ENCODE measurements around the gene CD248. TPM values are rescaled to one million over a fixed set of nuclear protein-coding genes. Genes with fewer than 3 reads are reported as not detected.

CD248 gene
- total and polyA plus RNA-seq, 8 donors, result 0.58 to 66.9 (median 5.7) TPM

DNA sequence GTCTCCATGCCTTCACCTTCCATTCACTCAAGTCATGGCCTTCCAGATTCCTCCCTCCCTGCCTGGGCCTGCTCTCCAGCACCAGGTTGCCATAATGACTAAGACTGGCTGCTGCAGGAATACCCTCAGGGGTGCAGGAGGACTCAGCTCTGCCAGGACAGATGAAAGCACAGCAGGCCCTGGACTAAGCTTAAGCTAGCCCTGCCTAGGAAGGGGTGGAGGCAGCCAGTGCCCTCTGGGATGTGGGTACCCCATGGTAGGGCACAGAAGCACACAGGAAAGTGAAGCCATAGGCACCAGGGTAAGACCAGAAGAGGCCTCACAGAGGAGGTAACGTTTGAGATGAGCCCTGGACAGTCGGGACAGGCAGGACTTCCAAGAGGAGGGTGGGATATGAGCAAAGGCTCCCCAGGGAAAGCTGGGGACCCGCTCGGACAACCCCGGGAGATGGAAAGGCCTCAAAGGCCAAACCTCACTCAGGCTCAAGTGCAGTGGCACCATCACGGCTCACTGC is 22.4 kb upstream of the CD248 start:
- no peak overlapping the region for H3K27ac ChIP-seq
- H3K4me1 ChIP-seq, result peaks cover 37 to 52% (median 48%) of the 10 kb centered on the region in 4 donors
- no peaks in the 10 kb centered on the region for H3K27me3 ChIP-seq
- DNase-seq, result no peak
- no peaks in the 10 kb centered on the region for H3K9me3 ChIP-seq
- no peak overlapping the region for H3K4me3 ChIP-seq
- 84 to 94% (median 93%) methylated on average over 6 of the region's 6 CpGs for WGBS, 5 donors
- TF ChIP-seq EP300 (IDR thresholded peaks at IDR 0.05) (no peak), POLR2AphosphoS5 (IDR thresholded peaks at IDR 0.05) (no peak), POLR2A (IDR thresholded peaks at IDR 0.05) (no peak)
- TF ChIP-seq, protein P1, sequence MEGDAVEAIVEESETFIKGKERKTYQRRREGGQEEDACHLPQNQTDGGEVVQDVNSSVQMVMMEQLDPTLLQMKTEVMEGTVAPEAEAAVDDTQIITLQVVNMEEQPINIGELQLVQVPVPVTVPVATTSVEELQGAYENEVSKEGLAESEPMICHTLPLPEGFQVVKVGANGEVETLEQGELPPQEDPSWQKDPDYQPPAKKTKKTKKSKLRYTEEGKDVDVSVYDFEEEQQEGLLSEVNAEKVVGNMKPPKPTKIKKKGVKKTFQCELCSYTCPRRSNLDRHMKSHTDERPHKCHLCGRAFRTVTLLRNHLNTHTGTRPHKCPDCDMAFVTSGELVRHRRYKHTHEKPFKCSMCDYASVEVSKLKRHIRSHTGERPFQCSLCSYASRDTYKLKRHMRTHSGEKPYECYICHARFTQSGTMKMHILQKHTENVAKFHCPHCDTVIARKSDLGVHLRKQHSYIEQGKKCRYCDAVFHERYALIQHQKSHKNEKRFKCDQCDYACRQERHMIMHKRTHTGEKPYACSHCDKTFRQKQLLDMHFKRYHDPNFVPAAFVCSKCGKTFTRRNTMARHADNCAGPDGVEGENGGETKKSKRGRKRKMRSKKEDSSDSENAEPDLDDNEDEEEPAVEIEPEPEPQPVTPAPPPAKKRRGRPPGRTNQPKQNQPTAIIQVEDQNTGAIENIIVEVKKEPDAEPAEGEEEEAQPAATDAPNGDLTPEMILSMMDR (IDR thresholded peaks at IDR 0.05), result no peak
- H3K36me3 ChIP-seq, result peaks cover 48 to 64% (median 61%) of the 10 kb centered on the region in 4 donors
- intact Hi-C loops (cut with DNase I; ENCODE audit: low total_unique reads), result no loop called here

DNA sequence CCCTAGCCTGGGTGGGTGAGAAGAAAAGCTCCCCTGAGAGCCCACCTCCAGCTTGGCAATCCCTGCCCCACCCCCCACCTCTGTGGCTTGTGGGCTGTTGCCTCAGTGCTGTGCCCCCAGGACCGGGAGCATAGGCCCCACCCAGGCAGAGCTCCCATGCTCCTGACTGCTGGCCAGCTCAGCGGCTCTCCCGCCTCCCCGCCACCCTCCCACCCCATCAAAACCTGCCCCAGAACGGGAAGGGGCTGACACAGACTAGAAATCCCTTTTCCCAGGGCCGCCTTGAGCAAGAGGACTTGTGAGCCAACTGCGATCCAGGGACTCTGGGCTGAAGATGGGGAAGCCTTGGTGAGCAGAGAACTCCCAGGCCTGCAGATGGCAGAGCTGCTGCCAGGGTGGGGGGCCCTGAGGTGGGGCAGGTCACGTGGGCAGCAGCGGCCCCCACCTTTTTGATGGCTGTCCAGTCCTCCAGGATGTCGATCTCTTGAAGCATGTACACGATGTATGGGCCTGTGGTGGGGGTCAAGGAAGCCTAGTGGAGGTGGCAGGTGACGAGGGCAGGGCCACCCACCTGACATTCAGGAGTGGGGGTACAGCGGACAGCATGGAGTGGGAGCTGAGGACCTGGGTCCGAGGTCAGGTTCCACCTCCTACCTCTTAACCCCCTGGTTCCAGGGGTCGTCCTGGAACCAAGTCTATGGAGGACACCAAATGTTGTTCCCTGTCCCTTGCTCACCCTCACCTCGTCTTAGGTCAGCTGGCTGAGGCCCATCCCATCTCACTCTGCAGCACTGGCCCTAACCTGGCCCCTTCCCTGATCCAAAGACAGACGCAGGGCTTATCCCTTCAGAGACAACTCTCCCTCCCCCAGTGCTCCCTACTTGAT is 21.7 kb upstream of the CD248 start:
- H3K27ac ChIP-seq, result peak overlapping the region in 2 of 5 donors; percentile 79 to 88

DNA sequence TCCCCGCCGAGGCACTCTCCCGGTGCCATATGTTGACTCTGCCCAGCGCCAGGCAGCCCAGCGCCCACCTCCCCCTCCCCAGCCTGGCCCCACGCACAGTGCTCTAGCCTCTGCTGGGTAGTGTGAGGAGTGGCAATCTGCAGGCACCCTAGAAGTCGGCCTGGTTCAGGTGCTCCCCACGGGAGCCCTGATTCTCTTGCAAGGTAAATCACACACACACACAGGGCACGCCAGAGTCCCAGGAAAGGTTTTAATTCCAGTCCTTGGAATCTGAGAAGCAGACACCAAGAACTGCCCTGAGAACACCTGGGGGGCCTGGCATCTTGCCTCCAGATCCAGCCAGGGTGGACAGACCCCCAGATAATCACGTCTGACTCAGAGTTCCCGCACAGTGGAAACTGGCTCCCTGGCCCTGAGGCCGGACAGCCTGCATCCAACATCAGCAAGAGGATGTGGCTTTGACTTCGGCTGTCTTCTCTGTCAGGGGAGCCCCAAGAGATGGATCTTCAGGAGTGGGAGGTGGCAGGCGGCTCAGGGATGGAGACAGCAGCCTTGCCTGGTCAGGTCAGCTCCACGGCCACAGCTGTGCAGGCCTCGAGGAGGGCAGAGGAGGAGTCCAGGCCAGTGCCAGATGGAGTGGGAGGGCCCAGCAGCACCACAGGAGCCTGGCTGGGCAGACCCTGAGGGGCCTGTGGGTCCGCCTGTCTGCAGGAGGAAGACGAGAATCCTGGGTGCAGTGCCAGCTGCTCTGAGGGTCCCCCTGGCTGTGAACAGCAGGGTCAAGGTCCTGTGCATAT is 20.5 kb upstream of the CD248 start:
- TF ChIP-seq, protein P1 (IDR thresholded peaks at IDR 0.05), result no peak
- TF ChIP-seq POLR2A (IDR thresholded peaks at IDR 0.05) (no peak), POLR2AphosphoS5 (IDR thresholded peaks at IDR 0.05) (no peak), EP300 (IDR thresholded peaks at IDR 0.05) (no peak)
- intact Hi-C loops (cut with DNase I; ENCODE audit: low total_unique reads), result no loop called here
- Histone ChIP-seq H3K4me1 (peaks cover 23 to 41% (median 34%) of the 10 kb centered on the region in 4 donors), H3K27ac (peak overlapping the region; percentile 78 to 88 (median 85)), H3K27me3 (no peaks in the 10 kb centered on the region), H3K9me3 (no peaks in the 10 kb centered on the region), H3K36me3 (peaks cover 44 to 79% (median 73%) of the 10 kb centered on the region in 4 donors), H3K4me3 (peak overlapping the region in 1 of 4 donors; percentile 73)
- 48 to 63% (median 54%) methylated on average over 8 to 18 of the region's 18 CpGs for WGBS, 5 donors
- no peak for DNase-seq

More for the DNA sequence above, 21.7 kb upstream of the CD248 start:
- Histone ChIP-seq H3K4me3 (no peak overlapping the region), H3K4me1 (peaks cover 30 to 52% (median 41%) of the 10 kb centered on the region in 4 donors), H3K36me3 (peaks cover 48 to 71% (median 66%) of the 10 kb centered on the region in 4 donors), H3K27me3 (no peaks in the 10 kb centered on the region), H3K9me3 (no peaks in the 10 kb centered on the region)
- 79 to 83% (median 81%) methylated on average over 15 to 17 of the region's 17 CpGs for WGBS, 5 donors
- no peak for TF ChIP-seq POLR2A (IDR thresholded peaks at IDR 0.05)
- TF ChIP-seq EP300 (IDR thresholded peaks at IDR 0.05), result no peak
- TF ChIP-seq, protein P1 (IDR thresholded peaks at IDR 0.05), result no peak
- no peak for TF ChIP-seq POLR2AphosphoS5 (IDR thresholded peaks at IDR 0.05)
- intact Hi-C loops (cut with DNase I; ENCODE audit: low total_unique reads), result no loop called here
- no peak for DNase-seq

All from stomach (tissue), 9 donors.